HG03571 (cell line): ENCODE measurements around the gene HNRNPUL2.
"Not testable (repeated sequence)": the region's sequence is repeated elsewhere in the genome, so short reads cannot be mapped to it uniquely, and the experiment has no call there.

Experiments used
- ATAC-seq: cut with Tn5 transposase; IDR thresholded peaks from one replicate; pipeline ENCODE4 v1.9.1; 2021; ENCODE audit not compliant: unreplicated experiment

HNRNPUL2 gene

GRCh38 chr11:62705880-62706849, 21.1 kb downstream of the HNRNPUL2 start:
- ATAC-seq = peak; percentile 53

GRCh38 chr11:62705413-62705812, 21.8 kb downstream of the HNRNPUL2 start:
- ATAC-seq = no peak

- not testable (repeated sequence) for ATAC-seq
Observed at GRCh38 chr11:62703921-62704320, 23.3 kb downstream of the HNRNPUL2 start.

GRCh38 chr11:62702246-62702645, 25.0 kb downstream of the HNRNPUL2 start:
- ATAC-seq = no peak

GRCh38 chr11:62694455-62695167, 32.6 kb downstream of the HNRNPUL2 start:
- ATAC-seq = no peak

- ATAC-seq = not testable (repeated sequence)
Observed at GRCh38 chr11:62693624-62694023, 33.6 kb downstream of the HNRNPUL2 start.

GRCh38 chr11:62689421-62690183, 37.7 kb downstream of the HNRNPUL2 start, which contains the start of gene LRRN4CL:
LRRN4CL (minus strand) TSS chr11:62689530; CDS start chr11:62688508, 1,022 bp downstream.
- no peak for ATAC-seq

GRCh38 chr11:62688491-62688890, 38.8 kb downstream of the HNRNPUL2 start:
- ATAC-seq = no peak

- ATAC-seq = no peak
Observed at GRCh38 chr11:62687508-62688396, 39.5 kb downstream of the HNRNPUL2 start.

GRCh38 chr11:62682518-62682917, 44.7 kb downstream of the HNRNPUL2 start:
- ATAC-seq = no peak

- ATAC-seq = no peak
Observed at GRCh38 chr11:62680825-62681240, 46.4 kb downstream of the HNRNPUL2 start.

- peak; percentile 51 for ATAC-seq
Observed at GRCh38 chr11:62678770-62679696, 48.2 kb downstream of the HNRNPUL2 start, which contains the start of gene UBXN1. UBXN1 (minus strand) TSS chr11:62679073; CDS start chr11:62678923, 150 bp downstream.

- ATAC-seq = no peak
Observed at GRCh38 chr11:62678433-62678769, 48.9 kb downstream of the HNRNPUL2 start.

GRCh38 chr11:62677714-62678113, 49.5 kb downstream of the HNRNPUL2 start:
- ATAC-seq = no peak

GRCh38 chr11:62677156-62677555, 50.1 kb downstream of the HNRNPUL2 start:
- no peak for ATAC-seq

GRCh38 chr11:62676698-62677097, 50.6 kb downstream of the HNRNPUL2 start:
- no peak for ATAC-seq

- not testable (repeated sequence) for ATAC-seq
Observed at GRCh38 chr11:62675415-62675814, 51.8 kb downstream of the HNRNPUL2 start.

- no peak for ATAC-seq
Observed at GRCh38 chr11:62673196-62673525, 54.1 kb downstream of the HNRNPUL2 start.
